ENCODE results near the gene DDX31. TPM values are rescaled to one million over a fixed set of nuclear protein-coding genes. Genes with fewer than 3 reads are reported as not detected.

Gene DDX31
- total and polyA plus RNA-seq, 9 donors = 9.7 to 19.6 (median 14.1) TPM

GRCh38 chr9:132582786-132583583, 86.8 kb downstream of the DDX31 start:
- H3K9me3 ChIP-seq = no peaks in the 10 kb centered on the region
- TF ChIP-seq CTCF (IDR thresholded peaks at IDR 0.05) (no peak), EP300 (IDR thresholded peaks at IDR 0.05) (no peak), POLR2A (IDR thresholded peaks at IDR 0.05) (no peak)
- intact Hi-C loops (cut with DNase I) = no loop called here
- WGBS, 3 donors = 10 to 11% (median 11%) methylated on average over 25 to 37 of the region's 37 CpGs
- H3K36me3 ChIP-seq = no peaks in the 10 kb centered on the region
- peaks cover 13% of the 10 kb centered on the region for H3K27me3 ChIP-seq
- H3K4me3 ChIP-seq = no peak overlapping the region
- no peak for DNase-seq
- H3K27ac ChIP-seq = no peak overlapping the region
- H3K4me1 ChIP-seq (ENCODE audit: insufficient read depth) = peaks cover 5% of the 10 kb centered on the region

- Histone ChIP-seq H3K4me3 (peak within 1 kb of the TSS; percentile 13), H3K27me3 (peaks cover 13% of the 10 kb centered on the region), H3K27ac (no peak within 1 kb of the TSS), H3K36me3 (no peaks in the 10 kb centered on the region), H3K4me1 (ENCODE audit: insufficient read depth) (peaks cover 5% of the 10 kb centered on the region), H3K9me3 (no peaks in the 10 kb centered on the region)
- no peak for TF ChIP-seq EP300 (IDR thresholded peaks at IDR 0.05)
- intact Hi-C loops (cut with DNase I) = no loop called here
- 1 to 3% (median 2%) methylated on average over 36 of the region's 36 CpGs for WGBS, 3 donors
- DNase-seq = no peak
Measured at GRCh38 chr9:132582276-132582785, 87.5 kb downstream of the DDX31 start, which contains the start of gene BARHL1. Gene BARHL1 (plus strand): TSS chr9:132582606. CDS start chr9:132582798, 192 bp downstream.

GRCh38 chr9:132579427-132579798, 90.4 kb downstream of the DDX31 start:
- H3K4me1 ChIP-seq (ENCODE audit: insufficient read depth) = peaks cover 5% of the 10 kb centered on the region
- no peak overlapping the region for H3K4me3 ChIP-seq
- no peak for DNase-seq
- no peaks in the 10 kb centered on the region for H3K9me3 ChIP-seq
- 8 to 10% (median 9%) methylated on average over 15 of the region's 15 CpGs for WGBS, 3 donors
- no peaks in the 10 kb centered on the region for H3K36me3 ChIP-seq
- peaks cover 13% of the 10 kb centered on the region for H3K27me3 ChIP-seq
- intact Hi-C loops (cut with DNase I) = loop anchor here in 2 of 4 donors (10.0 kb wide), 1 partner anchor 75 kb away; no protein-coding TSS in a partner anchor
- no peak overlapping the region for H3K27ac ChIP-seq
- TF ChIP-seq CTCF (IDR thresholded peaks at IDR 0.05) = no peak
- TF ChIP-seq EP300 (IDR thresholded peaks at IDR 0.05) = no peak
- no peak for TF ChIP-seq POLR2A (IDR thresholded peaks at IDR 0.05)

GRCh38 chr9:132578367-132578932, 91.3 kb downstream of the DDX31 start:
- Histone ChIP-seq H3K27me3 (peaks cover 13% of the 10 kb centered on the region), H3K9me3 (no peaks in the 10 kb centered on the region), H3K27ac (no peak overlapping the region), H3K4me1 (ENCODE audit: insufficient read depth) (peaks cover 5% of the 10 kb centered on the region), H3K4me3 (no peak overlapping the region), H3K36me3 (no peaks in the 10 kb centered on the region)
- 28 to 37% (median 36%) methylated on average over 7 of the region's 7 CpGs for WGBS, 3 donors
- intact Hi-C loops (cut with DNase I) = loop anchor here in 2 of 4 donors (10.0 kb wide), 1 partner anchor 74 kb away; no protein-coding TSS in a partner anchor
- no peak for DNase-seq
- TF ChIP-seq EP300 (IDR thresholded peaks at IDR 0.05) = no peak

GRCh38 chr9:132577119-132577518, 92.7 kb downstream of the DDX31 start:
- Histone ChIP-seq H3K27ac (no peak overlapping the region), H3K36me3 (no peaks in the 10 kb centered on the region), H3K4me1 (ENCODE audit: insufficient read depth) (peaks cover 3% of the 10 kb centered on the region), H3K27me3 (peaks cover 13% of the 10 kb centered on the region), H3K4me3 (no peak overlapping the region), H3K9me3 (no peaks in the 10 kb centered on the region)
- intact Hi-C loops (cut with DNase I) = loop anchor here in 2 of 4 donors (10.0 kb wide), 1 partner anchor 72 kb away; no protein-coding TSS in a partner anchor
- no peak for DNase-seq
- no peak for TF ChIP-seq EP300 (IDR thresholded peaks at IDR 0.05)
- TF ChIP-seq POLR2A (IDR thresholded peaks at IDR 0.05) = no peak
- no peak for TF ChIP-seq CTCF (IDR thresholded peaks at IDR 0.05)
